H9 (cell line): ENCODE results near the gene SOX13. TPM values are rescaled to one million over a fixed set of nuclear protein-coding genes. Genes with fewer than 3 reads are reported as not detected.

ENCODE experiments used
- DNase-seq: peaks from one replicate; pipeline ENCODE4 v3.0.0-alpha.2; 2017
- H2AFZ ChIP-seq: one replicate; pipeline ENCODE4 v1.6.1; 2013; ENCODE audit warnings: mild to moderate bottlenecking, low read length, control low read depth, moderate library complexity
- H2AK5ac ChIP-seq: 2 replicates; pipeline ENCODE4 v1.6.1; 2013; ENCODE audit warnings: low read length, control low read depth, mixed read lengths; ENCODE audit not compliant: insufficient read length
- H2BK120ac ChIP-seq: one replicate; pipeline ENCODE4 v1.6.1; 2013; ENCODE audit warnings: low read depth, mild to moderate bottlenecking, low read length, control low read depth, inconsistent platforms; ENCODE audit not compliant: poor library complexity, severe bottlenecking
- H2BK12ac ChIP-seq: 2 replicates; pipeline ENCODE4 v1.6.1; 2013; ENCODE audit warnings: low read length, control low read depth, mixed read lengths, low read depth; ENCODE audit not compliant: insufficient read length
- H2BK15ac ChIP-seq: 2 replicates; pipeline ENCODE4 v1.6.1; 2013; ENCODE audit warnings: low read depth, low read length, control low read depth
- H2BK20ac ChIP-seq: one replicate; pipeline ENCODE4 v1.6.1; 2013; ENCODE audit warnings: low read depth, mild to moderate bottlenecking, low read length, control low read depth, inconsistent platforms; ENCODE audit not compliant: poor library complexity, severe bottlenecking
- H2BK5ac ChIP-seq: 2 replicates; pipeline ENCODE4 v1.6.1; 2013; ENCODE audit warnings: low read length, control low read depth, mixed read lengths; ENCODE audit not compliant: insufficient read length
- H3K14ac ChIP-seq: 2 replicates; pipeline ENCODE4 v1.6.1; 2013; ENCODE audit warnings: low read length, control low read depth; ENCODE audit not compliant: insufficient read depth
- H3K18ac ChIP-seq: 2 replicates; pipeline ENCODE4 v1.6.1; 2013; ENCODE audit warnings: low read depth, mild to moderate bottlenecking, mixed read lengths, low read length, control low read depth; ENCODE audit not compliant: insufficient read length
- H3K23ac ChIP-seq: 2 replicates; pipeline ENCODE4 v1.6.1; 2013; ENCODE audit warnings: low read length, control low read depth, mixed read lengths, low read depth; ENCODE audit not compliant: insufficient read length
- H3K23me2 ChIP-seq: 2 replicates; pipeline ENCODE4 v1.6.1; 2013; ENCODE audit warnings: low read depth, mild to moderate bottlenecking, mixed read lengths, low read length, control low read depth; ENCODE audit not compliant: insufficient read length, poor library complexity, severe bottlenecking
- H3K27ac ChIP-seq: 2 replicates; pipeline ENCODE4 v1.5.1; 2013; ENCODE audit warnings: low read length, control low read depth, mixed read lengths, low read depth; ENCODE audit not compliant: insufficient read length
- H3K27me3 ChIP-seq: 2 replicates; pipeline ENCODE4 v1.6.1; 2013; ENCODE audit warnings: low read length, control low read depth, inconsistent platforms; ENCODE audit not compliant: insufficient read depth
- H3K4ac ChIP-seq: 2 replicates; pipeline ENCODE4 v1.6.1; 2013; ENCODE audit warnings: low read depth, mild to moderate bottlenecking, control low read depth, inconsistent platforms, low read length, moderate library complexity
- H3K4me1 ChIP-seq: 2 replicates; pipeline ENCODE4 v1.6.1; 2013; ENCODE audit warnings: low read length, control low read depth, inconsistent platforms; ENCODE audit not compliant: insufficient read depth
- H3K4me2 ChIP-seq: 2 replicates; pipeline ENCODE4 v1.6.1; 2013; ENCODE audit warnings: low read length, control low read depth, mixed read lengths; ENCODE audit not compliant: insufficient read length, insufficient read depth
- H3K56ac ChIP-seq: 2 replicates; pipeline ENCODE4 v1.6.1; 2013; ENCODE audit warnings: low read depth, mild to moderate bottlenecking, mixed read lengths, low read length, control low read depth; ENCODE audit not compliant: insufficient read length
- H3K79me1 ChIP-seq: 2 replicates; pipeline ENCODE4 v1.6.1; 2013; ENCODE audit warnings: low read depth, mild to moderate bottlenecking, moderate library complexity, low read length, control low read depth, inconsistent platforms; ENCODE audit not compliant: insufficient read depth, poor library complexity, severe bottlenecking
- H3K79me2 ChIP-seq: 2 replicates; pipeline ENCODE4 v1.6.1; 2013; ENCODE audit warnings: low read length, control low read depth, inconsistent platforms; ENCODE audit not compliant: insufficient read depth
- H3K9ac ChIP-seq: 2 replicates; pipeline ENCODE4 v1.6.1; 2013; ENCODE audit warnings: low read length, control low read depth, mixed read lengths; ENCODE audit not compliant: insufficient read length; ENCODE audit errors: extremely low read depth
- H3K9me3 ChIP-seq: one replicate; pipeline ENCODE4 v1.6.1; 2013; ENCODE audit warnings: low read depth, low read length, inconsistent platforms; ENCODE audit not compliant: control insufficient read depth
- H3T11ph ChIP-seq: one replicate; pipeline ENCODE4 v1.6.1; 2013; ENCODE audit warnings: mild to moderate bottlenecking, low read length, control low read depth, inconsistent platforms
- H4K20me1 ChIP-seq: one replicate; pipeline ENCODE4 v1.6.1; 2013; ENCODE audit not compliant: control insufficient read depth, insufficient read length, insufficient read depth
- H4K5ac ChIP-seq: 2 replicates; pipeline ENCODE4 v1.6.1; 2013; ENCODE audit warnings: low read depth, mild to moderate bottlenecking, mixed read lengths, low read length, control low read depth; ENCODE audit not compliant: insufficient read length
- H4K8ac ChIP-seq: replicated peaks from 2 replicates; pipeline ENCODE4 v1.6.1; 2013; ENCODE audit warnings: low read length, control low read depth, mixed read lengths, low read depth; ENCODE audit not compliant: insufficient read length
- H4K91ac ChIP-seq: 2 replicates; pipeline ENCODE4 v1.6.1; 2013; ENCODE audit warnings: low read depth, mild to moderate bottlenecking, moderate library complexity, mixed read lengths, low read length, control low read depth; ENCODE audit not compliant: insufficient read length
- H3K27ac Mint-ChIP-seq, 3 experiments: 2 replicates in 2 of 3; 3 replicates in 1 of 3; pipeline ENCODE4 v1.8.0; 2020 to 2021; ENCODE audit warnings: mixed read lengths in 3 of 3, mild to moderate bottlenecking in 1 of 3, moderate library complexity in 1 of 3
- H3K27me3 Mint-ChIP-seq: 2 replicates; pipeline ENCODE4 v1.8.0; 2021; ENCODE audit warnings: low read depth, mild to moderate bottlenecking, moderate library complexity, mixed read lengths
- H3K36me3 Mint-ChIP-seq, 3 experiments: 2 replicates in 2 of 3; 3 replicates in 1 of 3; pipeline ENCODE4 v1.8.0; 2020 to 2021; ENCODE audit warnings: low read depth in 3 of 3, mixed read lengths in 3 of 3; ENCODE audit not compliant: insufficient read depth in 1 of 3
- H3K4me1 Mint-ChIP-seq, 2 experiments: 2 replicates each; pipeline ENCODE4 v1.8.0; 2020; ENCODE audit warnings: mixed read lengths in 2 of 2
- H3K4me3 Mint-ChIP-seq, 2 experiments: 2 replicates in 1 of 2; 3 replicates in 1 of 2; pipeline ENCODE4 v1.8.0; 2020 to 2021; ENCODE audit warnings: mild to moderate bottlenecking in 2 of 2, mixed read lengths in 2 of 2, moderate library complexity in 1 of 2
- H3K9me3 Mint-ChIP-seq, 2 experiments: 2 replicates in 1 of 2; 3 replicates in 1 of 2; pipeline ENCODE4 v1.8.0; 2020; ENCODE audit warnings: mild to moderate bottlenecking in 2 of 2, mixed read lengths in 2 of 2, moderate library complexity in 1 of 2
- CTCF ChIP-seq: fragments of 200-600 bp; sonication (generic); conservative IDR thresholded peaks from 3 replicates; pipeline ENCODE4 v1.8.0; 2021; ENCODE audit warnings: antibody characterized with exemption, mild to moderate bottlenecking
- WGBS: extraction: QIAGEN DNeasy Blood & Tissue Kit; methylation state at CpG from one replicate; pipeline ENCODE4 v1.1.7; 2013; ENCODE audit warnings: missing lambda C conversion rate, low lambda C conversion rate, mixed read lengths; ENCODE audit not compliant: insufficient read length; ENCODE audit errors: extremely low coverage; 5-methylcytosine and 5-hydroxymethylcytosine counted together
- total RNA-seq: library from RNA; stranded (reverse); gene quantifications from 2 replicates; pipeline ENCODE4 v1.2.1, GENCODE V29; 2021

Gene SOX13
- total RNA-seq, 1 experiment from 2014 or later: 120 TPM

- Histone ChIP-seq H2BK120ac (no peak overlapping the region), H2BK12ac (no peak overlapping the region), H4K91ac (no peak overlapping the region), H3K23me2 (no peaks in the 10 kb centered on the region), H3K4ac (0 out of 2 replicates have a peak overlapping the region, but pooled peaks have one; percentile 16), H3K56ac (no peak overlapping the region), H2BK15ac (no peak overlapping the region), H3K79me1 (no peaks in the 10 kb centered on the region), H4K8ac (no peak overlapping the region), H2AFZ (no peak overlapping the region), H3K14ac (no peak overlapping the region), H3K23ac (no peak overlapping the region), H3T11ph (no peak overlapping the region), H3K79me2 (no peaks in the 10 kb centered on the region), H4K20me1 (no peaks in the 10 kb centered on the region), H3K9ac (no peak overlapping the region), H3K4me1 (peaks cover 14% of the 10 kb centered on the region), H2BK5ac (no peak overlapping the region), H2BK20ac (no peak overlapping the region), H3K18ac (peak overlapping the region; percentile 60), H3K27me3 (no peaks in the 10 kb centered on the region), H3K9me3 (no peaks in the 10 kb centered on the region), H2AK5ac (no peak overlapping the region), H3K4me2 (peak overlapping the region; percentile 11), H4K5ac (no peak overlapping the region), H3K27ac (no peak overlapping the region)
- TF ChIP-seq CTCF: no peak
- no CpG with 5 or more reads among the region's 8 CpGs for WGBS
- H3K36me3 Mint-ChIP-seq: peaks cover 0 to 11% (median 7%) of the 10 kb centered on the region in 3 experiments; a peak in 4 of 7 replicates
- peaks cover 8 to 10% of the 10 kb centered on the region in 2 experiments for H3K9me3 Mint-ChIP-seq
- DNase-seq: peak; percentile 86
- peak overlapping the region; percentile 27 to 65 for H3K4me3 Mint-ChIP-seq
- H3K4me1 Mint-ChIP-seq: peaks cover 44 to 53% of the 10 kb centered on the region in 2 experiments
- H3K27me3 Mint-ChIP-seq: peaks cover 2% of the 10 kb centered on the region; the same call in 1 of the 2 replicates
- peak overlapping the region; percentile 88 to 98 (median 97) for H3K27ac Mint-ChIP-seq
Measured at GRCh38 chr1:204065174-204065985, 7.5 kb upstream of the SOX13 start.
